Right cardiac atrium (tissue), 5 donors: Measurements from ENCODE around the gene ATP1A1. TPM values are rescaled to one million over a fixed set of nuclear protein-coding genes. Genes with fewer than 3 reads are reported as not detected.

Source experiments
- ATAC-seq, 2 donors: fragments of 200-7000 bp; cut with Tn5 transposase; one replicate each; pipeline versions ENCODE4 v1.8.0 to v1.9.1; 2020; ENCODE audit warnings: moderate library complexity in 2 of 2, mild to moderate bottlenecking in 1 of 2
- DNase-seq, 3 donors: peaks; one replicate each; pipeline ENCODE4 v3.0.0-alpha.2; 2020
- H3K27ac ChIP-seq: one replicate; pipeline ENCODE4 v1.5.1; 2013; ENCODE audit warnings: mild to moderate bottlenecking, low read length, control low read depth, moderate library complexity
- H3K27me3 ChIP-seq: one replicate; pipeline ENCODE4 v1.6.1; 2013; ENCODE audit not compliant: control insufficient read depth, insufficient read depth
- H3K4me1 ChIP-seq: one replicate; pipeline ENCODE4 v1.6.1; 2013; ENCODE audit warnings: low read length; ENCODE audit not compliant: control insufficient read depth, insufficient read depth
- H3K4me3 ChIP-seq: one replicate; pipeline ENCODE4 v1.5.1; 2013; ENCODE audit warnings: low read length, control low read depth
- H3K9me3 ChIP-seq: one replicate; pipeline ENCODE4 v1.6.1; 2013; ENCODE audit warnings: low read length; ENCODE audit not compliant: control insufficient read depth
- WGBS: extraction: QIAGEN DNeasy Blood & Tissue Kit; methylation state at CpG from one replicate; pipeline ENCODE4 v1.1.7; 2013; 5-methylcytosine and 5-hydroxymethylcytosine counted together
- intact Hi-C, 4 donors: fragments of 100-400 bp; cut with DNase I; formaldehyde crosslinking; loops; one replicate each; pipeline versions ENCODE4 v1.11.0 to v1.14.0; 2022 to 2023
- polyA plus RNA-seq: library from polyadenylated mRNA; stranded (reverse); fragments of 200-250 nt; gene quantifications from one replicate; pipeline ENCODE4 v1.2.3, GENCODE V29; 2013
- total RNA-seq, 4 donors: library from RNA; stranded (reverse); fragmentation: NEBNext Ultra II Directional; extraction: Animal tissue kit (Norgen Biotek cat#: 25700); gene quantifications; one replicate each; pipeline ENCODE4 v1.2.1, GENCODE V29; 2021
- donor health status: healthy with polysubstance abuse.
- donor health status: DM: no; HTN: yes; CAD: no.
- donor health status: DM: no; HTN: no; CAD: no.
- donor health status: DM: no; HTN: yes; CAD: no; lungs with severe emphysema.
- donor health status: DM: yes; HTN: yes; CAD: no.

Gene ATP1A1
- total and polyA plus RNA-seq, 5 donors: 155 to 326 (median 226) TPM

- H3K27ac ChIP-seq: no peak overlapping the region
- no peak overlapping the region for H3K4me3 ChIP-seq
- no peaks in the 10 kb centered on the region for H3K4me1 ChIP-seq
- H3K9me3 ChIP-seq: no peaks in the 10 kb centered on the region
- intact Hi-C loops: no loop called here
- 87% methylated on average over 9 of the region's 9 CpGs for WGBS
- ATAC-seq (no peak), DNase-seq (no peak)
- no peaks in the 10 kb centered on the region for H3K27me3 ChIP-seq
Observed at GRCh38 chr1:116426401-116426800, 53.4 kb downstream of the ATP1A1 start.

- 83% methylated on average over 6 of the region's 6 CpGs for WGBS
- Histone ChIP-seq H3K9me3 (no peaks in the 10 kb centered on the region), H3K4me1 (peaks cover 2% of the 10 kb centered on the region), H3K27me3 (no peaks in the 10 kb centered on the region), H3K27ac (no peak overlapping the region), H3K4me3 (no peak overlapping the region)
- ATAC-seq (no peak), DNase-seq (no peak)
- intact Hi-C loops: no loop called here
Observed at GRCh38 chr1:116428576-116428975, 55.5 kb downstream of the ATP1A1 start.

GRCh38 chr1:116429821-116430374, 56.9 kb downstream of the ATP1A1 start:
- ATAC-seq (peak; percentile 64 to 75), DNase-seq (no peak)
- H3K27ac ChIP-seq: peak overlapping the region; percentile 93

GRCh38 chr1:116431870-116432500, 58.9 kb downstream of the ATP1A1 start:
- ATAC-seq (no peak), DNase-seq (no peak)
- Histone ChIP-seq H3K4me1 (peaks cover 2% of the 10 kb centered on the region), H3K4me3 (no peak overlapping the region), H3K9me3 (no peaks in the 10 kb centered on the region), H3K27me3 (no peaks in the 10 kb centered on the region), H3K27ac (no peak overlapping the region)
- WGBS: 77% methylated on average over 7 of the region's 7 CpGs
- intact Hi-C loops: no loop called here

More at GRCh38 chr1:116429821-116430374, 56.9 kb downstream of the ATP1A1 start:
- Histone ChIP-seq H3K4me1 (peaks cover 2% of the 10 kb centered on the region), H3K9me3 (no peaks in the 10 kb centered on the region), H3K4me3 (no peak overlapping the region), H3K27me3 (no peaks in the 10 kb centered on the region)
- intact Hi-C loops: no loop called here
- WGBS: 77% methylated on average over 2 of the region's 2 CpGs

GRCh38 chr1:116432655-116433265, 59.7 kb downstream of the ATP1A1 start:
- no peaks in the 10 kb centered on the region for H3K9me3 ChIP-seq
- no peak for DNase-seq
- peaks cover 2% of the 10 kb centered on the region for H3K4me1 ChIP-seq
- 63% methylated on average over 3 of the region's 3 CpGs for WGBS
- H3K27me3 ChIP-seq: no peaks in the 10 kb centered on the region
- no peak overlapping the region for H3K4me3 ChIP-seq
- intact Hi-C loops: no loop called here
- ATAC-seq: peak in 1 of 2 donors; percentile 3
- peak overlapping the region; percentile 43 for H3K27ac ChIP-seq

- intact Hi-C loops: no loop called here
- H3K27me3 ChIP-seq: no peaks in the 10 kb centered on the region
- ATAC-seq (peak; percentile 86 to 88), DNase-seq (peak; percentile 42 to 79 (median 78))
- 52% methylated on average over 13 of the region's 13 CpGs for WGBS
- H3K27ac ChIP-seq: peak overlapping the region; percentile 55
- no peaks in the 10 kb centered on the region for H3K9me3 ChIP-seq
- no peak overlapping the region for H3K4me3 ChIP-seq
- H3K4me1 ChIP-seq: peaks cover 2% of the 10 kb centered on the region
Observed at GRCh38 chr1:116433275-116434257, 60.5 kb downstream of the ATP1A1 start.

GRCh38 chr1:116434849-116435248, 61.8 kb downstream of the ATP1A1 start:
- Histone ChIP-seq H3K27me3 (no peaks in the 10 kb centered on the region), H3K4me1 (peaks cover 2% of the 10 kb centered on the region), H3K27ac (no peak overlapping the region), H3K4me3 (no peak overlapping the region), H3K9me3 (no peaks in the 10 kb centered on the region)
- no peak for DNase-seq
- no peak for ATAC-seq
- intact Hi-C loops: no loop called here
- 90% methylated on average over 3 of the region's 3 CpGs for WGBS

- peaks cover 2% of the 10 kb centered on the region for H3K4me1 ChIP-seq
- 76% methylated on average over 2 of the region's 2 CpGs for WGBS
- H3K27ac ChIP-seq: no peak overlapping the region
Observed at GRCh38 chr1:116435806-116436610, 63.0 kb downstream of the ATP1A1 start.

GRCh38 chr1:116436611-116436970, 63.5 kb downstream of the ATP1A1 start:
- Histone ChIP-seq H3K9me3 (no peaks in the 10 kb centered on the region), H3K4me3 (no peak overlapping the region), H3K4me1 (peaks cover 2% of the 10 kb centered on the region), H3K27ac (no peak overlapping the region), H3K27me3 (no peaks in the 10 kb centered on the region)
- 96% methylated on average over 2 of the region's 2 CpGs for WGBS
- ATAC-seq (no peak), DNase-seq (no peak)
- intact Hi-C loops: no loop called here

More at GRCh38 chr1:116435806-116436610, 63.0 kb downstream of the ATP1A1 start:
- Histone ChIP-seq H3K4me3 (no peak overlapping the region), H3K9me3 (no peaks in the 10 kb centered on the region), H3K27me3 (no peaks in the 10 kb centered on the region)
- intact Hi-C loops: no loop called here
- DNase-seq (no peak), ATAC-seq (no peak)

GRCh38 chr1:116439701-116440100, 66.7 kb downstream of the ATP1A1 start:
- H3K4me3 ChIP-seq: no peak overlapping the region
- H3K27me3 ChIP-seq: no peaks in the 10 kb centered on the region
- DNase-seq: no peak
- intact Hi-C loops: no loop called here
- no peaks in the 10 kb centered on the region for H3K4me1 ChIP-seq
- no peaks in the 10 kb centered on the region for H3K9me3 ChIP-seq
- H3K27ac ChIP-seq: no peak overlapping the region
- WGBS: 40% methylated on average over 1 of the region's 1 CpG
- ATAC-seq: no peak
